Activated CD4-positive, CD25-positive, alpha-beta regulatory T cell (primary cell): ENCODE measurements around the gene FMO3.

Source experiments
- DNase-seq, 4 experiments: peaks; one replicate each; lab custom pipeline; 2025; lab: John Stamatoyannopoulos, UW

The FMO3 gene

GRCh38 chr1:171090604-171091003, at the start of gene FMO3:
FMO3 (plus strand) TSS chr1:171090905; CDS start chr1:171092659, 1,754 bp downstream.
- no peak for DNase-seq

GRCh38 chr1:171048014-171048413, 42.7 kb upstream of the FMO3 start:
- no peak for DNase-seq

DNA sequence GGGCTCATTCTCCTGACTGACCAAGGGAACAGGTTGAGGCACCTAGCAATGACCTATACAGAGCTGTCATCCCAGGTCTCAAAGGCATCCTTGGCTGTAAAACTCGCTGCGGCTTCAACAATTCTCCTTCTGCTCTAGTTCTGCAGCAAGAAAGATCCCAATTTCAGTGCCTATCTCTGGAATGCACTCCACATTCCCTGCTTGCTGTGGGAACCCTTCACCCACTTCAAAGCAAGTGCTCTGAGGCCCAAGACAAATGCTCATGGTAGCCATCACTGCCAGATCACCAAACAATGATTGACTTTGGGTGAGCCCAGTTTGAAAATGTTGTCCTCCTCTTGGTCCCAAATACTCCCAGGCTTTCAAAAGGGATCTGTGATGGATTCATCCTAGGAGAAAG, 37.7 kb upstream of the FMO3 start:
- no peak for DNase-seq

DNA sequence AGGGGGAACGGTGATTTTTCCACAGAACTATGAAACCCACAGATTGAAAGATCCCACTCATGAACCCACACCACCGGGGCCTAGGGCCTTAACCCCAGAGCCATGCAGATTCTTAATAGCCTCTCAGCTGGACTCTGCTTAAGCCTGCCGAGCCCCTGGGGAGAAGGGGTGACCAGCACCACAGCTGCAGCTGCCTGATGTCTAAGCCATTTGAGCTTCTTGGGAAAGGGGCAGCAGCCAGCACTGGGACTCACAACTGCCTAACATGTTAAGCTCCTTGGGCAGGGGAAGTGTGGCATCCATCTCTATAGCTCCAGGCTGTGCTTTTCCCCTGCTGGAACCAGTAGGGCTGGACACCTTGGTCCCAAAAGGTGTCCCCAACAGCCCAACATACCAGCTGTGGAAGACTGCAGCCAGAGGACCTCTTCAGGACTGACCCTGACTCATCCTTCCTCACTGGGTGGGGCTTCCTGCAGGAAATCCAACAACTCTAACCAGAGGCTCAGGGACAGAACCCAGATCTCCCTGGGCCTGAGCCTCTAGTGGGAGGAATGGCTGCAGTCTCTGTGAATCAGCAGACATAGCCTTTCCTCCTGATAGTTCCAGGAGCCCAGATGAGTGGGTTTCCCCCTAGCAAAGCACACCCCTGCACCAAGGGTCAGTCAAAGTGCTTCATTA, 34.6 kb upstream of the FMO3 start:
- no peak for DNase-seq

DNA sequence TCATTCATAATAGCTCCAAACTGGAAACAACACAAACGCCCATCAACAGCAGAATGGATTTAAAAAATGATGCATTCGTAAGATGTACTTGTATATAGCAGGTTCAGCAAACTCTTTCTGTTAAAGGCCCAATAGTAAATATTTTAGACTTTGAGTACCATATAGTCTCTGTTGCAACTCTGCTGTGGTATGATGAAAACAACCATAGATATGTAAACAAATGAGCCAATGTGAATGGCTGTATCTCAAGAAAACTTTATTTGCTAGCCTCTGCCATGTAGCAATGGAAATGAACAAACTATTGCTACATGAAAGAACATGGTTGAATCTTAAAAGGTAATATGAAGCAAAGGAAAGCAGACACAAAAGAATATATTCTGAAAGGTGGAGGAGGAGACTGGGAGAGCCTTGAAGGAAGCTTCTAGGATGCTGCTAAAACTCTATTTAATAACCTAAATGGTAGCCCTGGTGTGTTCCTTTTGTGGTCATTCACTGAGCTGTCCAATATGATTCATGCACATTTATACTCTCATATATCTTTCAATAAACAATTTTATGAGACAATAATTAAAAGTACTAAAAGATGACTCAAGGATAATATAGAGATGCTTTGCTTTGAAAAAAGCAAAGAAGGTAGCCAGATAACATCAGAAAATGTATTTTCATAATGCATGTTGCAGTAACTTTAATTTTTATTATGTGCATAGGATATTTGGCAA, 29.1 kb upstream of the FMO3 start:
- DNase-seq = no peak

- no peak for DNase-seq
Observed at GRCh38 chr1:171062902-171063301, 27.8 kb upstream of the FMO3 start.

- no peak for DNase-seq
Observed at GRCh38 chr1:171075041-171075440, 15.7 kb upstream of the FMO3 start.

DNA sequence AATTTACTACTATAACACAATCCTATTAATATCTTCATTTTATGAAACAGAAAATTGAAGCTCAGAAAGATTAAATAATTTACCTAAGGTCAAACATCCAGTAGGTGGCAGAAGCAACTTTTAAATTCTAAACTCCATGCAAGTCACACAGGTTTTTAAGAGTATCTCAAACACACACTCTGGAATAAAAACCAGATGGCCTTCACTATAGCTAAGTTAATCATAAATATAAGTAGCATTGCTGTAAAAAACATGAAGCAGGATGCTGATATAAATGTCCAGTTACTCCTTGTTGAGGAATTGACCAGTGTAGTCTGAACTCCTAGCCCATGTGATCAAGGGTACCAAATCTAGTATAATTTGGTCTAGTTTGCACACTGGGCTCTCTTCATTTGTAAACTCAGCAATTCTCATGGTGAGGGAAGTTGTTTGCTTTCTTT, 9.4 kb upstream of the FMO3 start:
- no peak for DNase-seq

GRCh38 chr1:171081763-171082201, 8.9 kb upstream of the FMO3 start:
- no peak for DNase-seq

DNA sequence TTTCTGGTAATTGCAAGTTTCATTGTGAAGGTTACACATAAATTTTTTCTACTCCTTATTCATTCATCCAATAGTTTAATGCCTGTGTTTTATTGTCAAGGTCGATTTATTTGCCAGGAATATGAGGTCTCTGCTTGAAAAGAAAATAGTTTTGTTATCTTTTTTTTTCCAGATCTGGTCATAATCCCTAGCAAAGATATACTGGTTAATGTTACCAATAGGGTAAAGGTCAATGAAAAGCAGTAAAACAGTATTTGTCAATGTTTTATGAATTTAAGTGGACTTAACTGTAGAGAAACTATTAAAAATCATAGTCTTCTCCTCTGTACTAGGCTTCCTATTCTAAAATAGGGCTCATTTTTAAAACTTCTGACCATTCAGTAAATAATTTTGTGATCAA, 8.1 kb upstream of the FMO3 start:
- DNase-seq = no peak

GRCh38 chr1:171083222-171083621, 7.5 kb upstream of the FMO3 start:
- DNase-seq = no peak

DNA sequence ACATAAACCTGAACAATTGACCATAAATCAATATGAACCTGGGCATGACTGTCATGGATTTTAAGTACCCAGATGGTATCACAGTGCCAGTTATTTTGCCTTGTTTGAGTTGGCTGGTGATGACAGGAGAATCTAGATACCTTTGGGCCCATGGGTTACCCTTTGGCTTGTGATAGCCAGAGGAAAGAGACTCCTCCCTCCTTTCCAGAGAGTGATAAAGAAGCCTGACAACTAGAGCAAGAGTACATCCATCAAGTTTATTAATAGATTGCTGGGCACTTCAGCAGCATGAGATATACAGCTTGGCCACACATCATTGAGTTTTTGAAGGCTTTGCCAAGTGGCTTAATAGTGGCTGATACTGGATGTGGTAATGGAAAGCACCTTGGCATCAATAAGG, 6.6 kb upstream of the FMO3 start:
- no peak for DNase-seq

GRCh38 chr1:171084870-171085269, 5.8 kb upstream of the FMO3 start:
- DNase-seq = no peak

GRCh38 chr1:171087896-171088295, 2.8 kb upstream of the FMO3 start:
- DNase-seq = no peak

GRCh38 chr1:171103862-171104261, 13.2 kb downstream of the FMO3 start:
- DNase-seq = no peak

DNA sequence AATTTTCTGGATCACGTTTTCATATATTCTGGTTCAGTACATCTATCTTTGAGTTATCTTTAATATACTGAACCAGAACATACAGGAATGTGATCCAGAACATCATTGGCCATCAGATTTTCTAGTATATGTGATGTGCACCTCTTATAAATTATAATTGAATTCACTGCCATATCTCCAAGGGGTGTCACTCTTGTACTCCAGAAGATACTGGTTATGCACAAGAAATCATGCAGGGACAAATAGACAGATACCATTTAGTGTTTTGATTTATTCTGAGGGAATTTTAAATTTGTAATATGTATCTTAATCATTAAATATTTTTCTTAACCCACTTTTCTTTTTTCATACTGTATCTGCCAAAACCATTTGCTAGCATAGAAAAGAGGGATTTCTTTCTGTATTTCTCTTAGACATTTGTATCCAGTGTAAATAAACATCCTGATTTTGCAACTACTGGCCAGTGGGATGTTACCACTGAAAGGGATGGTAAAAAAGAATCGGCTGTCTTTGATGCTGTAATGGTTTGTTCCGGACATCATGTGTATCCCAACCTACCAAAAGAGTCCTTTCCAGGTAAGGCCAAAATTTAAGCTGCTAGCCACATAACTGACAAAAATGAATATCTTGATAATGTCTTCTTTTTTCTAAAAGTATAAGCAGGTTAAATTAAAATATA, 16.7 kb downstream of the FMO3 start:
- no peak for DNase-seq

DNA sequence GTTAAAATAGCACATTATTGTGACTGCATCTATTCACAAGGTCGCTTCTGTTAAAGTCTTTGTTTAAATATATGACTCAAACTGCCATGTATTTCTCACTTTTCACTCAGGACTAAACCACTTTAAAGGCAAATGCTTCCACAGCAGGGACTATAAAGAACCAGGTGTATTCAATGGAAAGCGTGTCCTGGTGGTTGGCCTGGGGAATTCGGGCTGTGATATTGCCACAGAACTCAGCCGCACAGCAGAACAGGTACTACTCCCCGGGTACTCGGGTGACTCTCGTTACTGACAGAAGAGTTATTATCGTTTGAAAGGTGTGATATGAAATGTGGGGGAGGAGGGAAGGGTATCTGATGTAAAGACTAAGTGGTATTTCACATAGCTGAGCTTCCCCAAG, 17.3 kb downstream of the FMO3 start:
- no peak for DNase-seq

DNA sequence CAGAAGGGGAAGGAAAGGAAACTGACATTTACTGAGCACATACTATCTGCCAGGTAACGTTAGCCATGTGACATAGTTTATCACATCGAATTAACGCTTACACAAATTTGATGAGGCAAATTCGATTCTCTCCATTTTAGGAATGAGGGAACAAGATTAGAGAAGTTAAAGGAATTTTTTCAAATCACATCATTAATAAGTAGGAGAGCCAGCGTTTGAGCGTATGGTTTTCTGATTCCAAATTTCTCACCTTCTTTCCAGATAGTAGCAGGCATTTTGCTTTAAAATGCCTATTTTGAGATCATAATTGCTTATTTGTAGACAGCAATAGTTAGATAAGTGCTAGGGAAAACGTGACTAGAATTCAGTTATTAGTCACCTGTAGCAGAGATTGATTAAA, 19.3 kb downstream of the FMO3 start:
- no peak for DNase-seq

GRCh38 chr1:171110621-171111326, 20.1 kb downstream of the FMO3 start:
- DNase-seq = no peak

DNA sequence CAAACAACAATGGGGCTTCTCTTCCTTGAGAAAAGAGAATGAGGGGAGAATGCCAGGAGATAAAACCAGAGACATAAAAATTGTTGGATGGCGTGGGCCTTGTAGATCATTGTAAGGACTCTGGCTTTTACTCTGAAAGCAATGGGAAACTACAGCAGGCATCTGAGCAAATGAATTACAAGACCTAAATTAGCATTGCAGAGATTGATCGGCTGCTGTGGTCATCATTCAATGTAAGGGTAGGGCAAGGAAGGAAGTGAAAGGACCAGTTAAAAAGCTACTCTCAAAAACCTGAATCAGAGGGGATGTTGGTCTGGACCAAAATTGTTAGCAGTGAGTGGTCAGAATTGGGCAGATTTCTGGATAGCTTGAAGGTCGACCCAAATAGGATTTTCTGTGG, 21.4 kb downstream of the FMO3 start:
- DNase-seq = no peak

DNA sequence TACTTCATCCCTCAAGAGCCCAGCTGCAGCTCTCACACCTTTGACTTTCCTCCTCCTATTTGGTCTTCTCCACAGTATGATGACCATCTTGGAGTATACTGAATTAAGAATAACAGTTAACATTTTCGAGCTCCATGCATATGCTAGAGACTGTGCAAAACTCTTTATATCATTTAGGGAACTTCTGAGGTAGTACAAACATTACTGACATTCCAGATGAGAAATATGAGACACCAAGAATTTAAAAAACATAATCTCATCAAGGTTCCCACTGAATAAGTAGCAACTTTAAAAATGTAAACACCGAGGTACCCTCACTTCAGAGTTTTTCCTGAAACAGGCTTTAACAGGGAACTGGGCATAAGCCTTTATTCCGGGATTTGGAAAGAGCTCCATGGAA, 22.7 kb downstream of the FMO3 start:
- DNase-seq = no peak

GRCh38 chr1:171115280-171115897, 24.7 kb downstream of the FMO3 start:
- no peak for DNase-seq
